GM19193 (cell line): ENCODE data around the gene PRRC2A.

Experiments used
- POLR2A ChIP-seq: IDR thresholded peaks from 4 replicates; pipeline ENCODE4 v1.6.1; 2011; ENCODE audit not compliant: insufficient read depth, insufficient read length; ENCODE audit errors: extremely low read depth

The PRRC2A gene

GRCh38 chr6:31620586-31621319 lies at the start of gene PRRC2A:
Gene PRRC2A (plus strand): TSS chr6:31620715. CDS start chr6:31622790, 2,075 bp downstream.
- TF ChIP-seq POLR2A, result peak; percentile 27

GRCh38 chr6:31572041-31572911 lies 48.2 kb upstream of the PRRC2A start, which contains the start of gene LTA:
Gene LTA (plus strand): TSS chr6:31572289. CDS start chr6:31572743, 454 bp downstream.
- TF ChIP-seq POLR2A, result peak; percentile 92

- TF ChIP-seq POLR2A, result peak; percentile 9
Observed at GRCh38 chr6:31573239-31574105, 47.0 kb upstream of the PRRC2A start.

- peak; percentile 62 for TF ChIP-seq POLR2A
Observed at GRCh38 chr6:31574106-31575061, 46.1 kb upstream of the PRRC2A start.

GRCh38 chr6:31575335-31575901 lies 45.1 kb upstream of the PRRC2A start, which contains the start of gene TNF:
Gene TNF (plus strand): TSS chr6:31575565. CDS start chr6:31575742, 177 bp downstream.
- peak; percentile 100 for TF ChIP-seq POLR2A

GRCh38 chr6:31575952-31576685 lies 44.4 kb upstream of the PRRC2A start:
- TF ChIP-seq POLR2A, result no peak

GRCh38 chr6:31576897-31577578 lies 43.5 kb upstream of the PRRC2A start:
- peak; percentile 72 for TF ChIP-seq POLR2A

GRCh38 chr6:31577579-31577966 lies 42.9 kb upstream of the PRRC2A start:
- no peak for TF ChIP-seq POLR2A

- TF ChIP-seq POLR2A, result peak; percentile 45
Observed at GRCh38 chr6:31578184-31579118, 42.1 kb upstream of the PRRC2A start.

GRCh38 chr6:31579119-31579505 lies 41.4 kb upstream of the PRRC2A start:
- TF ChIP-seq POLR2A, result no peak
